GM18498 (cell line): ENCODE data around the gene CHKB.
"Not testable (repeated sequence)": the region's sequence is repeated elsewhere in the genome, so short reads cannot be mapped to it uniquely, and the experiment has no call there.

Source experiments
- ATAC-seq: cut with Tn5 transposase; IDR thresholded peaks from one replicate; pipeline ENCODE4 v1.9.1; 2021; ENCODE audit warnings: mild to moderate bottlenecking, moderate library complexity; ENCODE audit not compliant: unreplicated experiment

Gene CHKB

DNA sequence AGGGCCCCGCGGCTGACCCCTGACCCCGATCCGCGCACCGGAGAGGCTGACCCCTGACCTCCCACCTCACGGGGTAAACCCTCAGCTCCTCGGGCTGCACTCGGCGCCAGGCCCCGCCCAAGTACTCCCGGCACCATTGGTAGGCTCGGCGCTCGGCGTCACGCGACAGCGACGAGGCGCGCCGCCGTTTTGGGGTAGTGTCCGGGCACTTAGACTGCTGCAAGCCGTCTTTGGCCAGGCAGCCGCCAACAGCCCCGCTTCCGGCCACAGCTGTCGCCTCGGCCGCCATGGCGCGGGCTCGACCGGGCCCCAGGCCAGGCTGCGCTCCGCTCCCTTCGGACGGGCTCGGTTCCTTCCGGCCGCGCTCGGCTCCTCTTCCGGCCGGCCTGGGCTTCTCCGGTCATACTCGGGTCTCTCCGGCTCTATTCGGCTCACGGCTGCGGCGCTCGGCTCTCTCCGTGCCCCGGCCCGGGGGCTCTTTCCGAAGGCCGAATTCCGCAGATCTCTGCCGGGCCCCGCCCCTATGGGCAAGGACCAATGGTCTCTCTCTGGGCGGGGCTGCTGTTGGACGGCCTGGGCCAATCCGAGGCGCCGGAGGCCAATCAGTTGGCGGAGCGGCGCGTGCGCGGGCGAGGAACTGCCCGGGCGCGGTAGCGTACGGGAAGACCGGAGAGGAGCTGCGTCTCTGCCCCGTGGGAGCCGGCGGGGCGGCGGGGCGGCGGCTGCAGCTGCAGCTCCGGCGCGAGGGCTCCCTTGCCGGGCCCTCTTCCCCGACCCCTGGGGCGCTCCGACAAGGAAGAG is at the start of gene CHKB:
Gene CHKB (minus strand): TSS at position 357 of the 801 bp plus-strand sequence. CDS start 68 bp downstream, at position 289.
- ATAC-seq: peak; percentile 88

DNA sequence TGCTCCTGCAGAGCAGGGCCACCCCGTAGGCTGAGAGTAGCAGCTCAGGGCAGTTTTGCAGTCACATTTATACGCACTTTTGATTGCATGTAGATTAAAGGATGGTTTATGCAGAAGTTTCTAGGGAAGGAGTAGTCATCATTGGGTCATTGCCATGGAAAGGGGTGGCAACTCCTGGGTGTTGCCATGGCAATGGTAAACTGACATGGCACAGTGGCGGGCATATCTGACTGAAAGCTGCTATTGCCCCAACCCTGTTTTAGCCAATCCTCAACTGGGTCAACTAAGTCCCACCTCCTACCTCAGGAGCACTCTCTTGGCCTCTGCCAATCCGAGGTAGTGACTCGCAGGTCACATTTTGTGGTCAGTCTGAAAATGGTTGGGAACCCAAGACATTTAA is 47.7 kb upstream of the CHKB start:
- no peak for ATAC-seq

DNA sequence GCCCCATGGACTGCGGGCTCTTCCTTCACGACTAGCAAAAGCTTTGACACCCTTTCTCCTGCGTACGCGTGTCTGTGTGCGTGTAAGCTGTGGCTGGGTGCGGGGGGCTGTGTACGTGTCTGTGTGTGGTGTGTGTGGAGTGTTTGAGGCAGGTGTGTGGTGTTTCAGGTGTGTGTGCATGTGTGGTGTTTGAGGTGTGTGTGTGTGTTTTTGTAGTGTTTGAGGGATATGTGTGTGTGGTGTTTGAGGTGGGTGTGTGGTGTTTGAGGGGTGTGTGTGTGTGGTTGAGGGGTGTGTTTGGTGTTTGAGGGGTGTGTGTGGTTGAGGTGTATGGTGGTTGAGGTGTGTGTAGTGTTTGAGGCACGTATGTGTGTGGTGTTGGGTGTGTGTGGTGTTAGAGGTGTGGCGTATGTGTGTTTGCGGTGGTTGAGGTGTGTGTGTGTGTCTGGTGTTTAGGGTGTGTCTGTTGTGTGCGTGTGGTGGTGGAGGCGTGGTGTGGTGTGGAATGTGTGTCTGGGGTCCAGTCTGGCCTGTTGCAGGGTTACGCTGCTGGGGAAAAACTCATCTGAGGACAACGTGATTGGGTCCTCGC is 46.0 kb upstream of the CHKB start:
- ATAC-seq: no peak

GRCh38 chr22:50627642-50628542 is 45.2 kb upstream of the CHKB start, which contains the start of gene ARSA:
Gene ARSA, minus strand, starts transcription at chr22:50628152. Its CDS starts 373 bp downstream, at chr22:50627779.
- ATAC-seq: peak; percentile 80

DNA sequence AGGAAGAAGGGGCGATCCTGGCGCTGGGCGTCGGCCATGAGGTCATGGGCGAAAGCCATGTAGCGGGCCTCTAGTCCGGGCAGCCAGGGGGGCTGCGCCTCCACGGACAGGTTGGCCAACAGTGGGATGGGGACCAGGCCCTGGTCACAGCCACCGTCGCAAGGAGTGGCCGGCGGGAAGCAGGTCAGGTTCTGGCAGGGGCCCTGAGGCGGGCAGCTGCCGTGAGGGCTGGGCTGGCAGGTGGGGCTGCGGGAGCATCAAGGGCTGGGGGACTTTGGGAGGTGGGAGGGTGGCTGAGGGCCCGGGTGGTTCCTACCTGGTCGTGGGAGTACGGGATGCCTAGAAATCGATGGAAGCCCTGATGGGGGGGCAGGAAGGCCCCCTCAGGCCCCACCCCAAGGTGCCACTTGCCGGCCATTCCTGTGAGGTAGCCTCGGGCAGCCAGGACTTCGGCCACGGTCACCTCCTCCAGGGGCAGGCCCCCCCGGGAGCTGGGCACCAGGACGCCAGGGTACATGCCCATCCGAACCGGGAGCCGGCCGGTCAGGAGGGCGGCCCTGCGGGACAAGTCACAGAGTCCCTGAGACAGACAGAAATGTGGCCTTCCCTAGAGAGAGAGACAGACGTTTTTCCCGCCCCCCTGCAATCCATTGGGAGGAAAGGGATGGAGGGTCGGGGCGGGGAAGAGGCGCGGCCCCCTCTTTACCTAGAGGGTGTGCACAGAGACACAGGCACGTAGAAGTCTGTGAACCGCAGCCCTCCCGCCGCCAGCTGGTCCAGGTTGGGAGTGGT is 44.4 kb upstream of the CHKB start:
- ATAC-seq: no peak

DNA sequence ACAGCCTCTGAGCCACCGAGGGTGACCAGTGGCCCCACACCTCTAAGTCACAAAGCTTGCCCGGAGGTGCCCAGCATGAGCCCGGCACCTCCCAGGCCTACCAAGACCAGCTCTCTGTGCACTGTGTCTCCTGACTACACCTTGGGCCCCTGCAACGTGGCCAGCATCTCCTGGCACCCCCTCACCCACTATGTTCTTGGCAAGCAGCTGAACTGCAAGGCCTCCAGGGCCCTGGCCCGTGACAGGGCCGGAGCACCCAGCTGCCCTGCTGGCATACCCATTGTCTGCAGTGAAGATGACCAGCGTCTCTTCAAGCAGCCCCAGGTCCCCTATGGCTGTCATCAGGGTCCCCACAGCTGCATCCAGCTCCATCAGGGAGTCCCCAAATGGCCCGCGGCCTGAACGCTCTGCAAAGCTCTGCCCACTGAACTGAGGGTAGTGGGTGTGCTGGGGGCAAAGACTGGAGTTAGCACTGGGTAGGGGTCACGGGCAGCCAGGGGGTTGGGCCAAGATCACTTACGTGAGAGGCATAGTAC is 43.7 kb upstream of the CHKB start:
- no peak for ATAC-seq

DNA sequence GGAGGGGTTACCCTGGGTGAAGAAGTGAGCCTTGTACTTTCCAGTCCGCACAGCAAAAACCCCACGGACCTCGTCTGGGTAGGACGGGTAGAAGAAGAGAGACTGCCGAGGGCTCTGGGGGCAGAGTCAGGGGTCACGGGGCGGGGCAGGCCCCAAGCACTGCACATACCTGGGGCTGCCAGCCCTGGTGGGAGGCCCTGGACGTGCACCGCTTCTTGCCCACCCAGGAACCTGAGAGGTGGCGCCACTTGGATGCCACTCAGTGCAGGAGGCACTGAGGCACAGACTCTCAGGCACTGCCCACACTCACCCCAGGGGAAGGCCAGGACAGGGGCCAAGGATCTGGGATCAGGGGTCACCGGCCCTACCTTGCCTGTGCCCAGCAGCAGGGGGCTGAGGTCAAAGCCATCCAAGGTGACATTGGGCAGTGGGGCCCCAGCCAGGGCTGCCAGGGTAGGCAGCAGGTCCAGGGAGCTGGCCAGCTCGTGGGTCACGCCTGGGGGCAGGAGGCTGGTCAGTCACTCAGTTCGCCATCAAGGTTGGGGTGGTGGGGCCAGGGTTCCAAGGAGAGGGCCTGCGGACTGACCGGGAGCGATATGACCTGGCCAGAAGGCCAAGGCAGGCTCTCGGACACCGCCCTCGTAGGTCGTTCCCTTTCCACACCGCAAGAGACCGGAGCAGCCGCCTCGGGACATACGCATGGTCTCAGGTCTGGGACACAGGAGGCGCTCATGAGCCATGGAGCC is 43.1 kb upstream of the CHKB start:
- no peak for ATAC-seq

- ATAC-seq: no peak
These were observed 42.5 kb upstream of the CHKB start for GRCh38 chr22:50625131-50625567.

DNA sequence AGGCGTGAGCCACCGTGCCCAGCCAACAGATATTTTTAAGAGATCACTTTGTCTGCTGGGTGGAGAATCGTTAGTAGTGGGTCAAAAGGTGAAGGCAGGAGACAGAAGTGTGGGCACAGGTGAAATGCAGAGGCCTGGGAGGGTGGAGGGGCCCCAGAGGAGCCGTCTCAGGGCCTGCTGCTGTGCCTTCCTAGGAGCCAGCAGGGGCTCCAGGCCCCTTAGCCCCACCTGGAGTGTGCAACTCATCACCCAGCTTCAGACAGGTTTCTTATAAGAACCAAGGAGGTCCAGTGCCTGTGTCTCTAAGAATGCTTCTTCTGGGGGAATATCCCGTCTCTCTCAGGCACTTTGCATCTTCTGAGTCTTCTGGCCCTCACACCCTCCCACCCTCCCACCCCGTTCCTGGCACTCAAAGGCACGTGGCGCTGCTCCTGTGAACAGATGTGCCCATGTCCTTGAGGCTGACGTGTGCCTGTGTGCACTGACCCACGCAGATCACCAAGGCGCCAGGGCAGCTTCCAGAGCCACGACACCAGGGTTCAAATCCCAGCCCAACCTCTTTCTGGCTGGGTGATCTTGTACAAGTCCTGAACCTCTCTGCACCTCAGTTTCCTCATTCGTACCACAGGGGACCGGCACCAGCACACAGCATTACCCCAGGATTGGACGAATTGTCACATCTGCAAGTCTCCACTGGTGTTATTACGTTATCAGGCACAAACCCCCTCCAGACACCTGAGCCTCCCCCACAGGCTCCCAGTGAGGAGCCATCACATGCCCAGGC is 41.9 kb upstream of the CHKB start:
- no peak for ATAC-seq

- no peak for ATAC-seq
These were observed 40.2 kb upstream of the CHKB start for GRCh38 chr22:50622723-50623327.

GRCh38 chr22:50621948-50622722 is 39.5 kb upstream of the CHKB start:
- no peak for ATAC-seq

DNA sequence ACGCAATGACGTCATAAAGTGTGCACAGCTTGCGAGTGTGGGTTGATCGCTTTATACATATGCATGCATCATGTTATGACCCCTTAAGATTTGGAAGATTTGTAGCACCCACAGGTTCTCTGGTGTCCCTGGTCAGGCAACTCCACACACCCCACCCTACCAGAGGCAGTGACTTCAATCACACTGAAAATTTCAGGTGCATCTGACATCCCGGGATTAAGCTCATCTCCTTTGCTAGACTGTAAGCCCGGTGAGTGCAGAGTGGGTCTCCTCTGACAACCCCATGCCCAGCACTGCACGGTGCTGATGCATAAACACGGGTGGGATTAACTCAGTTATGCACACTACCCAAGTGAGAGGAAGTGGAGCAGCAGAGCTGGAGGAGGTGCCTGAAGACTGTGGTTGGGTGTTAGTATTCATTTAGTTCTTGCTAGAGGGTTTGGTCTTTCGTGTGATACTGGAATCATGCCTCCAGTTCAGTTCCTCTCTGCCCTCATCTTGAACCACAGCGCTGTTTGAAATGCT is 38.8 kb upstream of the CHKB start:
- ATAC-seq: peak; percentile 36

- ATAC-seq: peak; percentile 58
These were observed 38.1 kb upstream of the CHKB start for GRCh38 chr22:50620593-50621355.

DNA sequence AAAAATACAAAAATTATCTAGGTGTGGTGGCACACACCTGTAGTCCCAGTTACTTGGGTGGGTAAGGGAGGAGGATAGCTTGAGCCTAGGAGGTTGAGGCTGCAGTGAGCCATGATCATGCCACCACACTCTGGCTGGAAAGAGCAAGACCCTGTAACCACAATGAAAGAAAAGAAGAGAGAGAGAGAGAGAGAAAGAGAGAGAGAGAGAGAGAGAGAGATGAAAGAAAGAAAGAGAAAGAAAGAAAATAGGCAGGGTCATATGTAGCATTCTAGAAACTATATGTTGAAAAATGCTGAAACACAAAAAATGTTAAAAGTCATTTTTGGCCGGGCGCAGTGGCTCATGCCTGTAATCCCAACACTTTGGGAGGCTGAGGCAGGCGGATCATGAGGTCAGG is 31.6 kb upstream of the CHKB start:
- ATAC-seq: not testable (repeated sequence)

DNA sequence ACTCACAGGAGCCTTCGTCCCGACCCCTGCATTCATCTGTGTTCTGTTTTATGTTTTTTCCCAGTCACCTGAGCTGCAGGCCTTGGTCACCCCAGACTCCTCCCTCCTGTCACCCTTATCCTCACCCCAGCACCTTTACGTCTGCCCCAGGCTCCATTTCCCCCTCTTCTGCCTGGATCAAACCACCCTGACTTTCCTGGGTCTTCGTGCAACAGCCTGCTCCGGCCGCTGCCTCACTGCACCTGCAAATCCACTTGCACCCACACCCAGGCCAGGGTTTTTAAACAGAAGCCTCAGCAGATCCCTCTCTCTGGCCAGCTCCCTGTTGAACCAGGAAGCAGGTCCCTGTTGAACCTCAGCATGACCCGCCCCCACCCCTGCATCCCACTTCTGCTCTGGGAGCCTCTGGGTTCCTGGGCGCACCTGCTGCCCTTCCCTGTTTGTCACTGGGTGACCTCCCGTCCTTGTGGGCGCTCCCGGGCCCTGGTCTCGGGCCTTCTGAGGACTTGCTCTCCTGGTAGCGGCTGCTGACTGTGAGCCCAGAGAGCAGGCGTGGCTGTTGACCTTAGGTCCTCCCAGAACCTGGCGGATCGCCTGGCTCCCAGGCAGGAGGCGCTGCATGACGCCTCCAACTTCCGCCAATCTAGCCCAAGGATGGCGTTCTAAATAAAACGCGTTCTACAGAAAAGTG is 30.8 kb upstream of the CHKB start:
- ATAC-seq: no peak
